ENCODE results near the gene MT1E. TPM values are rescaled to one million over a fixed set of nuclear protein-coding genes. Genes with fewer than 3 reads are reported as not detected.
"Not testable (repeated sequence)": the region's sequence is repeated elsewhere in the genome, so short reads cannot be mapped to it uniquely, and the experiment has no call there.

MT1E gene
- total RNA-seq = 100 to 1,000 TPM in 1 of 2 donors, 10 to 100 TPM in 1; 94.7 to 204 TPM

GRCh38 chr16:56625140-56625942 is at the start of gene MT1E:
Gene MT1E, plus strand, starts transcription at chr16:56625781. Its CDS starts 71 bp downstream, at chr16:56625852.
- H3K36me3 Mint-ChIP-seq (ENCODE audit: insufficient read depth in 2 of 2) = peaks cover 0 to 4% of the 10 kb centered on the region in 2 donors
- peak within 1 kb of the TSS; percentile 88 to 95 for H3K4me3 Mint-ChIP-seq
- peaks cover 15% of the 10 kb centered on the region for H3K4me1 Mint-ChIP-seq (ENCODE audit: low read depth)
- peak; percentile 96 for ATAC-seq (replicated peaks in 1 of 2)
- peak within 1 kb of the TSS; percentile 74 for H3K27ac Mint-ChIP-seq
- DNase-seq = peak; percentile 79 to 84
- H3K27me3 Mint-ChIP-seq (ENCODE audit: low read depth) = peaks cover 6% of the 10 kb centered on the region
- H3K9me3 Mint-ChIP-seq = peaks cover 0 to 3% of the 10 kb centered on the region in 2 donors

GRCh38 chr16:56576585-56577299 is 48.8 kb upstream of the MT1E start:
- Mint-ChIP-seq H3K4me3 (no peak overlapping the region), H3K36me3 (ENCODE audit: insufficient read depth in 2 of 2) (no peaks in the 10 kb centered on the region), H3K9me3 (peaks cover 1 to 2% of the 10 kb centered on the region in 2 donors), H3K27ac (peak overlapping the region; percentile 60), H3K4me1 (ENCODE audit: low read depth) (peaks cover 14% of the 10 kb centered on the region), H3K27me3 (ENCODE audit: low read depth) (no peaks in the 10 kb centered on the region)
- peak; percentile 89 to 92 for DNase-seq
- ATAC-seq (replicated peaks in 1 of 2) = peak; percentile 100

- H3K4me3 Mint-ChIP-seq = no peak overlapping the region
- peaks cover 18% of the 10 kb centered on the region for H3K4me1 Mint-ChIP-seq (ENCODE audit: low read depth)
- peak overlapping the region; percentile 60 for H3K27ac Mint-ChIP-seq
- ATAC-seq (replicated peaks in 1 of 2) (no peak), DNase-seq (no peak)
- H3K27me3 Mint-ChIP-seq (ENCODE audit: low read depth) = no peaks in the 10 kb centered on the region
- H3K36me3 Mint-ChIP-seq (ENCODE audit: insufficient read depth in 2 of 2) = no peaks in the 10 kb centered on the region
- peaks cover 1 to 2% of the 10 kb centered on the region in 2 donors for H3K9me3 Mint-ChIP-seq
Observed at GRCh38 chr16:56577300-56577625, 48.3 kb upstream of the MT1E start.

- no peak overlapping the region for H3K4me3 Mint-ChIP-seq
- no peak for ATAC-seq (replicated peaks in 1 of 2)
- H3K27ac Mint-ChIP-seq = no peak overlapping the region
- H3K27me3 Mint-ChIP-seq (ENCODE audit: low read depth) = no peaks in the 10 kb centered on the region
- no peaks in the 10 kb centered on the region for H3K9me3 Mint-ChIP-seq
- H3K36me3 Mint-ChIP-seq (ENCODE audit: insufficient read depth in 2 of 2) = no peaks in the 10 kb centered on the region
- H3K4me1 Mint-ChIP-seq (ENCODE audit: low read depth) = peaks cover 18% of the 10 kb centered on the region
- DNase-seq = no peak
Observed at GRCh38 chr16:56580391-56581048, 45.1 kb upstream of the MT1E start.

- H3K9me3 Mint-ChIP-seq; H3K4me1 Mint-ChIP-seq (ENCODE audit: low read depth); H3K36me3 Mint-ChIP-seq (ENCODE audit: insufficient read depth in 2 of 2); ATAC-seq (replicated peaks in 1 of 2); H3K27ac Mint-ChIP-seq; DNase-seq; H3K4me3 Mint-ChIP-seq: not testable (repeated sequence)
- peaks cover 14% of the 10 kb centered on the region for H3K27me3 Mint-ChIP-seq (ENCODE audit: low read depth)
Observed at GRCh38 chr16:56582911-56583310, 42.7 kb upstream of the MT1E start.

GRCh38 chr16:56583351-56584168 is 42.0 kb upstream of the MT1E start:
- H3K4me1 Mint-ChIP-seq (ENCODE audit: low read depth) = peaks cover 8% of the 10 kb centered on the region
- no peaks in the 10 kb centered on the region for H3K36me3 Mint-ChIP-seq (ENCODE audit: insufficient read depth in 2 of 2)
- DNase-seq = no peak
- H3K27ac Mint-ChIP-seq = no peak overlapping the region
- H3K27me3 Mint-ChIP-seq (ENCODE audit: low read depth) = peaks cover 20% of the 10 kb centered on the region
- no peak overlapping the region for H3K4me3 Mint-ChIP-seq
- no peaks in the 10 kb centered on the region for H3K9me3 Mint-ChIP-seq
- ATAC-seq (replicated peaks in 1 of 2) = no peak

GRCh38 chr16:56584276-56584675 is 41.3 kb upstream of the MT1E start:
- peaks cover 12% of the 10 kb centered on the region for H3K4me1 Mint-ChIP-seq (ENCODE audit: low read depth)
- peaks cover 26% of the 10 kb centered on the region for H3K27me3 Mint-ChIP-seq (ENCODE audit: low read depth)
- H3K27ac Mint-ChIP-seq = no peak overlapping the region
- H3K9me3 Mint-ChIP-seq = no peaks in the 10 kb centered on the region
- no peak overlapping the region for H3K4me3 Mint-ChIP-seq
- DNase-seq = no peak
- ATAC-seq (replicated peaks in 1 of 2) = no peak
- no peaks in the 10 kb centered on the region for H3K36me3 Mint-ChIP-seq (ENCODE audit: insufficient read depth in 2 of 2)

GRCh38 chr16:56588781-56589140 is 36.8 kb upstream of the MT1E start:
- Mint-ChIP-seq H3K36me3 (ENCODE audit: insufficient read depth in 2 of 2) (no peaks in the 10 kb centered on the region), H3K27me3 (ENCODE audit: low read depth) (peaks cover 45% of the 10 kb centered on the region), H3K9me3 (no peaks in the 10 kb centered on the region), H3K4me3 (peak overlapping the region; percentile 90), H3K27ac (no peak overlapping the region), H3K4me1 (ENCODE audit: low read depth) (peaks cover 14% of the 10 kb centered on the region)
- no peak for DNase-seq
- peak in 1 of 2 donors; percentile 8 for ATAC-seq (replicated peaks in 1 of 2)

- peak; percentile 48 to 49 for DNase-seq
- H3K27me3 Mint-ChIP-seq (ENCODE audit: low read depth) = peaks cover 45% of the 10 kb centered on the region
- H3K27ac Mint-ChIP-seq = no peak within 1 kb of the TSS
- H3K4me3 Mint-ChIP-seq = peak within 1 kb of the TSS; percentile 90
- peaks cover 14% of the 10 kb centered on the region for H3K4me1 Mint-ChIP-seq (ENCODE audit: low read depth)
- H3K9me3 Mint-ChIP-seq = no peaks in the 10 kb centered on the region
- no peaks in the 10 kb centered on the region for H3K36me3 Mint-ChIP-seq (ENCODE audit: insufficient read depth in 2 of 2)
- peak; percentile 83 to 84 for ATAC-seq (replicated peaks in 1 of 2)
Observed at GRCh38 chr16:56589141-56590039, 36.2 kb upstream of the MT1E start, which contains the start of gene MT3. Gene MT3, plus strand, starts transcription at chr16:56589528. Its CDS starts 63 bp downstream, at chr16:56589591.

- Mint-ChIP-seq H3K36me3 (ENCODE audit: insufficient read depth in 2 of 2) (no peaks in the 10 kb centered on the region), H3K9me3 (no peaks in the 10 kb centered on the region), H3K27me3 (ENCODE audit: low read depth) (peaks cover 38% of the 10 kb centered on the region), H3K4me1 (ENCODE audit: low read depth) (peaks cover 14% of the 10 kb centered on the region), H3K4me3 (no peak overlapping the region), H3K27ac (no peak overlapping the region)
- no peak for DNase-seq
- ATAC-seq (replicated peaks in 1 of 2) = no peak
Observed at GRCh38 chr16:56591377-56592060, 34.1 kb upstream of the MT1E start.

GRCh38 chr16:56593573-56594291 is 31.8 kb upstream of the MT1E start:
- ATAC-seq (replicated peaks in 1 of 2) (no peak), DNase-seq (no peak)
- Mint-ChIP-seq H3K36me3 (ENCODE audit: insufficient read depth in 2 of 2) (no peaks in the 10 kb centered on the region), H3K27ac (no peak overlapping the region), H3K9me3 (no peaks in the 10 kb centered on the region), H3K4me3 (no peak overlapping the region), H3K4me1 (ENCODE audit: low read depth) (peaks cover 18% of the 10 kb centered on the region), H3K27me3 (ENCODE audit: low read depth) (peaks cover 23% of the 10 kb centered on the region)

All from activated T-cell treated with anti-CD3 and anti-CD28 coated beads, Interleukin-2, amount 50 U/mL, for 72 hours (primary cell).